ENCODE results near the gene HIF3A.
"Not testable (repeated sequence)": the region's sequence is repeated elsewhere in the genome, so short reads cannot be mapped to it uniquely, and the experiment has no call there.

The HIF3A gene

GRCh38 chr19:46265217-46265828 lies 31.5 kb upstream of the HIF3A start:
- DNase-seq (ENCODE audit: low read depth) = peak; percentile 89
- TF ChIP-seq CTCF (IDR thresholded peaks at IDR 0.05; ENCODE audit: low read length, missing control alignments) = peak; percentile 78
- no peak overlapping the region for H3K4me3 ChIP-seq (replicated peaks; ENCODE audit: low read depth, low read length)

- DNase-seq (ENCODE audit: low read depth) = no peak
- TF ChIP-seq CTCF (IDR thresholded peaks at IDR 0.05; ENCODE audit: low read length, missing control alignments) = no peak
- H3K4me3 ChIP-seq (replicated peaks; ENCODE audit: low read depth, low read length) = no peak overlapping the region
Measured at GRCh38 chr19:46269101-46269500, 27.7 kb upstream of the HIF3A start.

DNA sequence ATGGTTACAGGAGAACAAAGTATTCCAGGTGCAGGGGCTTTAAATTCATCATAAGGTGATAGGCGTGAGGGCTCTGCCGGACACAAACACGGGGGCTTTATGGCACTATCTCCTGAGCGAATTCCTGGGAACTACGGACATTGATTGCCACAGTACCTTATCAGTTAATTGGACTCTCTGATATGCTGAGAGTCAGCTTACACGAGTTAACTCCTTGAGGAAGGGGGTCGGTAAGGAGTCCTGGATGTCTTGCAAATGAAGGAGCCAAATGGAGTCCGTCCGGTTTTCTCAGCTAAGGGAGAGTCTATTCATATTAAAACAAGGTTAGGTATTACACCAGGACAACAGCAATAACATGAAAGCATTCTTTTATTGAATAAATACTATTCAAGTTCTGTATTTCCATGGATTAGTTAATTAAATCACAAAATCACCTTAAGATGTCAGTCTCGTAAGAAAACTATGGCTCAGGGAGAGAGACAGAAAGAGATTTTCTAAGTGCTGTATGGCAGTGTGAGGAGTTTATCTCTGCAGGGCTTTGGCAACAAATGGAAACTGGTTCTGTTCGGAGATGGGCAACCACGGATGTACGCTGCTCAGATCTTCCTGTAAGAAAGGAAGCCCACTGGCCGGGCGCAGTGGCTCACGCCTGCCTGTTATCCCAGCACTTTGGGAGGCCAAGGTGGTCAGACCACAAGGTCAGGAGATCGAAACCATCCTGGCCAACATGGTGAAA lies 26.2 kb upstream of the HIF3A start:
- TF ChIP-seq CTCF (IDR thresholded peaks at IDR 0.05; ENCODE audit: low read length, missing control alignments) = no peak
- no peak overlapping the region for H3K4me3 ChIP-seq (replicated peaks; ENCODE audit: low read depth, low read length)
- no peak for DNase-seq (ENCODE audit: low read depth)

- H3K4me3 ChIP-seq (replicated peaks; ENCODE audit: low read depth, low read length) = no peak overlapping the region
- peak; percentile 93 for DNase-seq (ENCODE audit: low read depth)
- no peak for TF ChIP-seq CTCF (IDR thresholded peaks at IDR 0.05; ENCODE audit: low read length, missing control alignments)
Measured at GRCh38 chr19:46271481-46272197, 25.2 kb upstream of the HIF3A start.

DNA sequence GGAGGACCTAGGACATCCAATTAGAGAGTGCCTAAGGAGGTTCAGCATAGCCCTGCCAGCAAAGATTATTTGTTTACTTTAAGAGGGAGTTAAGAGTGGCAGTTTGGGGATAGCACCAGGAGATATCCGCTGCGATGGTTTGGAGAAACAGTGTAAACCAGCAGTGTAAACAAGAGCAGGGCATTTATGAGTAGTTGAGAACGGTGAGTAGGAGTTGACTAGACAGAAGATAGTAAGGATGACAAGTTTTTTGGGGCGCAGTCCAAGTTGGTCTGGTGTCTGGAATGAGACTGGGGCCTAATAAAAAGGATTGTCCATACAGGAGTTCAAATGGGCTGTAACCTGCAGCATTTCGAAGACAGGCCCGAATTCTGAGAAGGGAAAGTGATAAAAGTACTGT lies 22.9 kb upstream of the HIF3A start:
- not testable (repeated sequence) for H3K4me3 ChIP-seq (replicated peaks; ENCODE audit: low read depth, low read length); DNase-seq (ENCODE audit: low read depth)

DNA sequence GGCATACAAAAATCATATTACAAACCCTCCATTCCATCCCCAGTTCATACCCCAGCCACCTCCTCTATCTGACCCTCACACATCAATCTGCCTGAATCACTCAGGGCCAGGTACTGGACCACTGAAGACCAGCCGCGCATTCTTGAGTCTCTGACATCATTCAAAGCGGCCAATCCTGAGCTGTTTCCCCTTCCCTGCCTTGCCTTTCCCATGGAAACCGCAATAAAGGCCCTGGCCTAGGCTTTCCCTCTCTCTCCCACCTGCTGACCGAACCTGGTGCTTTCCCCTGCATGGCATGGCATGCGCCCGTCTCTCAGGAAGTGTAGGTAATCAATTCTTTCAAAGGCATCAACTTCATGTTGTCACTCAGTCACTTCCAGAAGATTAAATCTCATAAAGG lies 17.7 kb upstream of the HIF3A start:
- no peak for TF ChIP-seq CTCF (IDR thresholded peaks at IDR 0.05; ENCODE audit: low read length, missing control alignments)
- no peak for DNase-seq (ENCODE audit: low read depth)
- H3K4me3 ChIP-seq (replicated peaks; ENCODE audit: low read depth, low read length) = no peak overlapping the region

GRCh38 chr19:46283771-46284170 lies 13.1 kb upstream of the HIF3A start:
- no peak overlapping the region for H3K4me3 ChIP-seq (replicated peaks; ENCODE audit: low read depth, low read length)
- peak; percentile 79 for DNase-seq (ENCODE audit: low read depth)
- no peak for TF ChIP-seq CTCF (IDR thresholded peaks at IDR 0.05; ENCODE audit: low read length, missing control alignments)
